H1 (cell line): ENCODE results near the gene IFNG. TPM values are rescaled to one million over a fixed set of nuclear protein-coding genes. Genes with fewer than 3 reads are reported as not detected.

Experiments used
- CTCF ChIA-PET: fragments of 300-600 bp; sonication (Branson Sonifier 250); formaldehyde crosslinking; loops from one replicate; lab custom pipeline; 2021; ENCODE audit not compliant: partially characterized antibody; lab: Charles Lee
- POLR2A ChIA-PET: fragments of 300-600 bp; sonication (Branson Sonifier 250); formaldehyde crosslinking; loops from one replicate; lab custom pipeline; 2021; ENCODE audit warnings: inconsistent platforms; ENCODE audit not compliant: partially characterized antibody; lab: Charles Lee
- DNase-seq, 2 experiments: peaks; one replicate each; pipeline versions ENCODE4 v3.0.0 to v3.0.0-alpha.2; 2010 to 2022; ENCODE audit warnings: low spot score in 2 of 2, low read depth in 1 of 2, mixed read lengths in 1 of 2
- FAIRE-seq: peaks from 2 replicates; lab custom pipeline; 2011; peaks lifted over from hg19 to GRCh38; lab: Jason Lieb, UNC
- H2AFZ ChIP-seq: 2 replicates; pipeline ENCODE4 v1.8.1; 2012; ENCODE audit warnings: low read length, inconsistent platforms
- H2AK5ac ChIP-seq: 2 replicates; pipeline ENCODE4 v1.6.1; 2013; ENCODE audit warnings: low read depth, low read length
- H2BK120ac ChIP-seq: replicated peaks from 2 replicates; pipeline ENCODE3; 2013; ENCODE audit warnings: low read depth, low read length, inconsistent platforms
- H2BK12ac ChIP-seq: 2 replicates; pipeline ENCODE4 v1.6.1; 2013; ENCODE audit warnings: low read depth, low read length
- H2BK15ac ChIP-seq: 2 replicates; pipeline ENCODE4 v1.6.1; 2013; ENCODE audit warnings: low read length
- H2BK20ac ChIP-seq: 2 replicates; pipeline ENCODE4 v1.6.1; 2013; ENCODE audit warnings: low read length
- H2BK5ac ChIP-seq: 2 replicates; pipeline ENCODE4 v1.6.1; 2013; ENCODE audit warnings: low read depth, low read length
- H3K14ac ChIP-seq: 2 replicates; pipeline ENCODE4 v1.6.1; 2013; ENCODE audit warnings: inconsistent platforms; ENCODE audit not compliant: insufficient read length
- H3K18ac ChIP-seq: 2 replicates; pipeline ENCODE4 v1.6.1; 2013; ENCODE audit warnings: low read length; ENCODE audit errors: extremely low read depth
- H3K23ac ChIP-seq: 2 replicates; pipeline ENCODE4 v1.6.1; 2013; ENCODE audit warnings: inconsistent platforms; ENCODE audit not compliant: insufficient read length
- H3K23me2 ChIP-seq: 2 replicates; pipeline ENCODE4 v1.6.1; 2013; ENCODE audit warnings: low read depth, low read length
- H3K27ac ChIP-seq: 2 replicates; pipeline ENCODE4 v1.6.1; 2011; ENCODE audit warnings: low read depth, low read length, inconsistent platforms
- H3K27me3 ChIP-seq, 4 experiments: replicated peaks in 1 of 4; 1 replicate in 1 of 4; 2 replicates in 3 of 4; pipeline versions ENCODE4 v1.6.1 to v1.8.1; 2011 to 2013; ENCODE audit warnings: low read length in 3 of 4, mild to moderate bottlenecking in 3 of 4, inconsistent platforms in 2 of 4, mixed read lengths in 2 of 4, moderate library complexity in 1 of 4; ENCODE audit not compliant: control insufficient read depth in 3 of 4, insufficient read depth in 3 of 4; ENCODE audit errors: extremely low read depth in 1 of 4
- H3K36me3 ChIP-seq, 4 experiments: 2 replicates each; pipeline versions ENCODE4 v1.6.1 to v1.8.1; 2011 to 2013; ENCODE audit warnings: mild to moderate bottlenecking in 4 of 4, low read length in 3 of 4, moderate library complexity in 2 of 4, control low read depth in 1 of 4, inconsistent platforms in 1 of 4; ENCODE audit not compliant: insufficient read depth in 4 of 4, control insufficient read depth in 2 of 4
- H3K4ac ChIP-seq: replicated peaks from 2 replicates; pipeline ENCODE3; 2013; ENCODE audit warnings: low read length, low read depth, mixed read lengths, inconsistent platforms; ENCODE audit not compliant: insufficient read length
- H3K4me1 ChIP-seq, 4 experiments: replicated peaks in 1 of 4; 1 replicate in 1 of 4; 2 replicates in 3 of 4; pipeline versions ENCODE4 v1.6.1 to v1.8.1; 2011 to 2013; ENCODE audit warnings: low read length in 3 of 4, inconsistent platforms in 2 of 4, mixed read lengths in 1 of 4; ENCODE audit not compliant: insufficient read depth in 4 of 4, control insufficient read depth in 3 of 4
- H3K4me2 ChIP-seq, 2 experiments: 2 replicates each; pipeline versions ENCODE4 v1.6.1 to v1.8.1; 2011 to 2013; ENCODE audit warnings: low read depth in 2 of 2, low read length in 2 of 2, control low read depth in 1 of 2, inconsistent platforms in 1 of 2, mild to moderate bottlenecking in 1 of 2; ENCODE audit not compliant: insufficient read depth in 1 of 2
- H3K4me3 ChIP-seq, 4 experiments: fragments of 200-600, 300-600 bp in 1 of 4; sonication (generic), shearing (Covaris generic), sonication (Bioruptor Twin) in 1 of 4; 2 replicates each; pipeline versions ENCODE4 v1.5.1 to v1.8.1; 2011 to 2016; ENCODE audit warnings: low read length in 4 of 4, low read depth in 3 of 4, control low read depth in 2 of 4, inconsistent platforms in 2 of 4, mild to moderate bottlenecking in 2 of 4, mixed read lengths in 1 of 4, moderate library complexity in 1 of 4; ENCODE audit not compliant: insufficient read depth in 2 of 4; ENCODE audit errors: extremely low read depth in 1 of 4
- H3K56ac ChIP-seq: replicated peaks from 2 replicates; pipeline ENCODE3; 2013; ENCODE audit warnings: low read depth, mild to moderate bottlenecking, mixed read lengths, low read length, inconsistent platforms; ENCODE audit not compliant: insufficient read length
- H3K79me1 ChIP-seq: 2 replicates; pipeline ENCODE4 v1.6.1; 2013; ENCODE audit warnings: low read depth, low read length, control low read depth
- H3K79me2 ChIP-seq, 2 experiments: 2 replicates each; pipeline versions ENCODE4 v1.6.1 to v1.8.1; 2012 to 2013; ENCODE audit warnings: low read length in 2 of 2, mild to moderate bottlenecking in 2 of 2, inconsistent platforms in 1 of 2; ENCODE audit not compliant: insufficient read depth in 2 of 2, control insufficient read depth in 1 of 2
- H3K9ac ChIP-seq, 4 experiments: replicated peaks in 1 of 4; 1 replicate in 1 of 4; 2 replicates in 3 of 4; pipeline versions ENCODE4 v1.6.1 to v1.8.1; 2011 to 2013; ENCODE audit warnings: low read depth in 3 of 4, low read length in 3 of 4, control low read depth in 2 of 4, mild to moderate bottlenecking in 2 of 4, moderate library complexity in 2 of 4, inconsistent platforms in 1 of 4; ENCODE audit errors: extremely low read depth in 1 of 4
- H3K9me3 ChIP-seq, 2 experiments: 2 replicates each; pipeline versions ENCODE4 v1.6.1 to v1.8.1; 2012 to 2013; ENCODE audit warnings: mild to moderate bottlenecking in 2 of 2, moderate library complexity in 2 of 2, control low read depth in 1 of 2, inconsistent platforms in 1 of 2, low read depth in 1 of 2, low read length in 1 of 2, mixed read lengths in 1 of 2; ENCODE audit not compliant: insufficient read depth in 2 of 2
- H4K20me1 ChIP-seq, 2 experiments: replicated peaks in 1 of 2; 2 replicates each; pipeline versions ENCODE3 to v1.8.1; 2011 to 2013; ENCODE audit warnings: inconsistent platforms in 2 of 2, low read length in 2 of 2, mild to moderate bottlenecking in 1 of 2; ENCODE audit not compliant: insufficient read depth in 2 of 2, control insufficient read depth in 1 of 2
- H4K5ac ChIP-seq: 2 replicates; pipeline ENCODE4 v1.6.1; 2013; ENCODE audit warnings: low read length, low read depth, mixed read lengths, inconsistent platforms; ENCODE audit not compliant: insufficient read length
- H4K8ac ChIP-seq: 2 replicates; pipeline ENCODE4 v1.8.0; 2013; ENCODE audit warnings: mild to moderate bottlenecking, moderate library complexity, low read length, inconsistent platforms; ENCODE audit not compliant: insufficient read depth; ENCODE audit errors: extremely low read depth
- H4K91ac ChIP-seq: replicated peaks from 2 replicates; pipeline ENCODE3; 2013; ENCODE audit warnings: low read length, mixed read lengths, inconsistent platforms; ENCODE audit not compliant: insufficient read length
- ASH2L ChIP-seq: fragments of 200-600, 300-600 bp; sonication (generic); IDR thresholded peaks from one replicate; pipeline ENCODE4 v1.7.1; 2017; ENCODE audit warnings: low read length
- ATF2 ChIP-seq: IDR thresholded peaks from 2 replicates; pipeline ENCODE4 v1.6.1; 2012; ENCODE audit warnings: low read length, inconsistent platforms
- CBX8 ChIP-seq: fragments of 300-800, 300-1000 bp; sonication (generic); IDR thresholded peaks from 2 replicates; pipeline ENCODE4 v1.7.1; 2016; ENCODE audit warnings: low read depth, low read length, borderline replicate concordance
- CEBPB ChIP-seq: IDR thresholded peaks from 2 replicates; pipeline ENCODE4 v1.6.1; 2012; ENCODE audit warnings: low read depth, low read length
- MAFK ChIP-seq: IDR thresholded peaks from 2 replicates; pipeline ENCODE4 v1.6.1; 2012; ENCODE audit warnings: low read depth, mild to moderate bottlenecking, improper control_type of control experiment, low read length
- PHF8 ChIP-seq: fragments of 200-600 bp; sonication (generic); conservative IDR thresholded peaks from 2 replicates; pipeline ENCODE4 v1.7.1; 2012; ENCODE audit warnings: low read depth, mild to moderate bottlenecking, inconsistent platforms, low read length, moderate library complexity
- RXRA ChIP-seq: IDR thresholded peaks from 2 replicates; pipeline ENCODE4 v1.6.1; 2011; ENCODE audit warnings: low read depth, mild to moderate bottlenecking, low read length, moderate library complexity; ENCODE audit not compliant: insufficient read depth
- SAP30 ChIP-seq: fragments of 300-600 bp; sonication (generic); IDR thresholded peaks from 2 replicates; pipeline ENCODE4 v1.7.1; 2012; ENCODE audit warnings: low read length, moderate library complexity, mild to moderate bottlenecking, inconsistent platforms; ENCODE audit not compliant: insufficient read depth, insufficient replicate concordance
- SP1 ChIP-seq: IDR thresholded peaks from 2 replicates; pipeline ENCODE4 v1.6.1; 2011; ENCODE audit warnings: low read depth, low read length
- SP2 ChIP-seq: IDR thresholded peaks from 2 replicates; pipeline ENCODE4 v1.6.1; 2012; ENCODE audit warnings: mild to moderate bottlenecking, low read length, inconsistent platforms
- SRF ChIP-seq: IDR thresholded peaks from 2 replicates; pipeline ENCODE4 v1.6.1; 2011; ENCODE audit warnings: mild to moderate bottlenecking, low read depth, low read length, moderate library complexity
- TCF12 ChIP-seq: IDR thresholded peaks from 2 replicates; pipeline ENCODE4 v1.6.1; 2011; ENCODE audit warnings: low read depth, mild to moderate bottlenecking, low read length
- YY1 ChIP-seq: IDR thresholded peaks from 2 replicates; pipeline ENCODE4 v1.6.1; 2011; ENCODE audit warnings: low read depth, mild to moderate bottlenecking, low read length
- WGBS, 2 experiments: shearing (Covaris generic) in 1 of 2; methylation state at CpG; one replicate each; pipeline versions ENCODE4 v1.1.6 to v1.1.7; 2013 to 2015; ENCODE audit warnings: low lambda C conversion rate in 2 of 2, mixed read lengths in 2 of 2, inconsistent platforms in 1 of 2, low coverage in 1 of 2, missing lambda C conversion rate in 1 of 2; ENCODE audit not compliant: insufficient replicate concordance in 2 of 2, insufficient coverage in 1 of 2, insufficient read length in 1 of 2; ENCODE audit errors: extremely low coverage in 1 of 2, missing lambda C conversion rate in 1 of 2; 5-methylcytosine and 5-hydroxymethylcytosine counted together
- polyA plus RNA-seq, 7 experiments: library from polyadenylated mRNA; depleted of rRNA in 3 of 7; stranded (reverse) in 5 of 7; unstranded in 2 of 7; fragments of >200 nt in 5 of 7; fragments of 200-250 nt in 2 of 7; gene quantifications; 1 replicate in 5 of 7; 2 replicates in 1 of 7; 4 replicates in 1 of 7; pipeline versions ENCODE4 v1.2.1 to v1.2.3, GENCODE V29; 2011 to 2013; ENCODE audit warnings: missing spikeins in 2 of 7, mixed read lengths in 2 of 7
- total RNA-seq: library from RNA; stranded (reverse); fragmentation: NEBNext Ultra II Directional; extraction: Animal tissue kit (Norgen Biotek cat#: 25700); gene quantifications from 2 replicates; pipeline ENCODE4 v1.2.1, GENCODE V29; 2021

The IFNG gene
- total and polyA plus RNA-seq, 2 of the 8 experiments (the other 6 are each of a cell fraction or from before 2014, with no cell fraction given): not detected

GRCh38 chr12:68131867-68132414 lies 27.6 kb downstream of the IFNG start:
- no peak overlapping the region for H3K27ac ChIP-seq
- no peaks in the 10 kb centered on the region; a peak in 1 of 7 replicates for H3K4me1 ChIP-seq
- peaks cover 0 to 3% of the 10 kb centered on the region in 2 experiments; a peak in 1 of 4 replicates for H3K9me3 ChIP-seq
- H3K56ac ChIP-seq: no peak overlapping the region
- H2BK120ac ChIP-seq: no peak overlapping the region
- FAIRE-seq (no peak), DNase-seq (no peak)
- H2BK5ac ChIP-seq: peak overlapping the region; percentile 66; the same call in 1 of the 2 replicates
- H2BK12ac ChIP-seq: peak overlapping the region; percentile 39; the same call in 1 of the 2 replicates
- no peak overlapping the region for H2BK15ac ChIP-seq
- H3K36me3 ChIP-seq: no peaks in the 10 kb centered on the region
- H2AFZ ChIP-seq: no peak overlapping the region
- POLR2A ChIA-PET: no interaction called here
- peak overlapping the region; percentile 18; the same call in 1 of the 2 replicates for H2BK20ac ChIP-seq
- H4K20me1 ChIP-seq: no peaks in the 10 kb centered on the region
- H3K23ac ChIP-seq: no peak overlapping the region
- WGBS, 2 experiments: 79% methylated on average over 5 of the region's 5 CpGs; no CpG with 5 or more reads in 1 of the 2 experiments
- H3K79me1 ChIP-seq: no peaks in the 10 kb centered on the region
- H4K8ac ChIP-seq: 0 out of 2 replicates have a peak overlapping the region, but pooled peaks have one; percentile 17
- no peak overlapping the region for H2AK5ac ChIP-seq
- H3K4me2 ChIP-seq: no peak overlapping the region
- H3K4ac ChIP-seq: no peak overlapping the region
- H4K5ac ChIP-seq: no peak overlapping the region
- H4K91ac ChIP-seq: no peak overlapping the region
- H3K9ac ChIP-seq: no peak overlapping the region
- H3K79me2 ChIP-seq: no peaks in the 10 kb centered on the region
- no peaks in the 10 kb centered on the region for H3K23me2 ChIP-seq
- H3K18ac ChIP-seq: no peak overlapping the region
- CTCF ChIA-PET: interaction anchor here (1.3 kb wide), 2 partner anchors 9 to 11 kb away, joined by 4 to 5 read pairs; no protein-coding TSS in a partner anchor
- H3K14ac ChIP-seq: no peak overlapping the region
- no peak overlapping the region for H3K4me3 ChIP-seq
- H3K27me3 ChIP-seq: no peaks in the 10 kb centered on the region
- TF ChIP-seq MAFK (no peak), ATF2 (no peak), CEBPB (no peak), SP1 (no peak), PHF8 (no peak), YY1 (no peak), TCF12 (no peak), ASH2L (no peak), SRF (no peak), SP2 (no peak), RXRA (no peak), SAP30 (no peak), CBX8 (no peak)
